Right lobe of liver (tissue), 6 donors: ENCODE results near the gene ITPR3. TPM values are rescaled to one million over a fixed set of nuclear protein-coding genes. Genes with fewer than 3 reads are reported as not detected.
A peak's percentile ranks its signal among the peaks of the same experiment; 100 is the strongest.

Experiments
- ATAC-seq, 4 donors: fragments of 200-7000 bp; cut with Tn5 transposase; one replicate each; pipeline ENCODE4 v1.9.1; 2020; ENCODE audit warnings: mild to moderate bottlenecking in 4 of 4, moderate library complexity in 4 of 4
- DNase-seq, 3 donors: peaks; one replicate each; pipeline ENCODE4 v3.0.0-alpha.2; 2020
- H3K27ac ChIP-seq, 3 donors: fragments of 200-600 bp; one replicate each; pipeline ENCODE4 v1.8.0; 2022
- H3K27me3 ChIP-seq, 2 donors: fragments of 200-600 bp; one replicate each; pipeline ENCODE4 v1.8.0; 2022
- H3K36me3 ChIP-seq, 4 donors: fragments of 200-600 bp; sonication (generic) in 1 of 4; one replicate each; pipeline versions ENCODE4 v1.5.1 to v1.8.0; 2017 to 2022; ENCODE audit warnings: control low read depth in 1 of 4
- H3K4me1 ChIP-seq, 4 donors: fragments of 200-600 bp; sonication (generic) in 1 of 4; one replicate each; pipeline versions ENCODE4 v1.5.1 to v1.8.0; 2017 to 2022; ENCODE audit warnings: control low read depth in 1 of 4
- H3K4me3 ChIP-seq, 3 donors: fragments of 200-600 bp; one replicate each; pipeline ENCODE4 v1.8.0; 2022
- H3K9me3 ChIP-seq, 4 donors: fragments of 200-600 bp; sonication (generic) in 1 of 4; one replicate each; pipeline versions ENCODE4 v1.5.1 to v1.8.0; 2017 to 2022; ENCODE audit warnings: control low read depth in 1 of 4
- CTCF ChIP-seq, 4 donors: fragments of 200-600 bp in 3 of 4; fragments of 450-650 bp in 1 of 4; IDR thresholded peaks; one replicate each; pipeline versions ENCODE4 v1.5.1 to v1.8.0; 2016 to 2022; ENCODE audit warnings: antibody characterized with exemption in 4 of 4, mild to moderate bottlenecking in 2 of 4
- POLR2A ChIP-seq: fragments of 450-650 bp; IDR thresholded peaks from one replicate; pipeline ENCODE4 v1.6.1; 2017; ENCODE audit warnings: antibody characterized with exemption, mild to moderate bottlenecking
- WGBS: methylation state at CpG from one replicate; pipeline ENCODE4 v1.1.6; 2018; ENCODE audit warnings: low coverage, low lambda C conversion rate; ENCODE audit not compliant: insufficient coverage; ENCODE audit errors: missing lambda C conversion rate; 5-methylcytosine and 5-hydroxymethylcytosine counted together
- intact Hi-C, 2 donors: fragments of 100-400 bp; cut with DNase I; formaldehyde crosslinking; loops; one replicate each; pipeline versions ENCODE4 v1.11.2 to v1.14.1; 2022
- total RNA-seq, 6 experiments: library from RNA; depleted of rRNA in 2 of 6; stranded (reverse); fragments of >200 nt in 2 of 6; fragmentation: NEBNext Ultra II Directional in 3 of 6; extraction: Animal tissue kit (Norgen Biotek cat#: 25700) in 3 of 6; gene quantifications; one replicate each; pipeline versions ENCODE4 v1.1.0 to v1.2.4, GENCODE V29; 2016 to 2023
- donor health status: DM: no; HTN: yes; CAD: no.
- donor health status: DM: no; HTN: no; CAD: no.
- donor health status: DM: no; HTN: no; CAD: no.
- donor health status: DM: no; HTN: yes; CAD: no.
- donor health status: DM: no; HTN: yes; CAD: no.

The ITPR3 gene
- total RNA-seq, 6 experiments from 2014 or later, result 0.79 to 3.5 (median 1.6) TPM

GRCh38 chr6:33699131-33699530 is 78.0 kb downstream of the ITPR3 start:
- no peaks in the 10 kb centered on the region for H3K27me3 ChIP-seq
- ATAC-seq (peak in 2 of 4 donors; percentile 25 to 26), DNase-seq (no peak)
- TF ChIP-seq CTCF (IDR thresholded peaks at IDR 0.05) (no peak), POLR2A (no peak)
- H3K4me1 ChIP-seq, result peaks cover 0 to 2% (median 0%) of the 10 kb centered on the region in 4 donors
- H3K4me3 ChIP-seq, result no peak overlapping the region
- WGBS, result 67% methylated on average over 8 of the region's 8 CpGs
- no peak overlapping the region for H3K27ac ChIP-seq
- no peaks in the 10 kb centered on the region for H3K9me3 ChIP-seq
- peaks cover 0 to 6% (median 3%) of the 10 kb centered on the region in 4 donors for H3K36me3 ChIP-seq
- intact Hi-C loops, result no loop called here

- no peak for ATAC-seq
These were observed 78.6 kb downstream of the ITPR3 start for GRCh38 chr6:33699739-33700138.

GRCh38 chr6:33700391-33701050 is 79.4 kb downstream of the ITPR3 start:
- H3K36me3 ChIP-seq, result peaks cover 0 to 6% (median 3%) of the 10 kb centered on the region in 4 donors
- DNase-seq, result no peak
- ATAC-seq, result peak; percentile 24 to 56 (median 38)
- no peak overlapping the region for H3K27ac ChIP-seq
- no peak for TF ChIP-seq POLR2A
- peak; percentile 21 to 49 (median 36) for TF ChIP-seq CTCF (IDR thresholded peaks at IDR 0.05)
- no peaks in the 10 kb centered on the region for H3K9me3 ChIP-seq
- H3K4me3 ChIP-seq, result no peak overlapping the region
- intact Hi-C loops, result no loop called here
- H3K4me1 ChIP-seq, result peaks cover 0 to 2% (median 0%) of the 10 kb centered on the region in 4 donors
- H3K27me3 ChIP-seq, result no peaks in the 10 kb centered on the region
- WGBS, result 66% methylated on average over 6 of the region's 10 CpGs

More at GRCh38 chr6:33699739-33700138, 78.6 kb downstream of the ITPR3 start:
- no peaks in the 10 kb centered on the region for H3K27me3 ChIP-seq
- intact Hi-C loops, result no loop called here
- H3K4me1 ChIP-seq, result peaks cover 0 to 2% (median 0%) of the 10 kb centered on the region in 4 donors
- H3K4me3 ChIP-seq, result no peak overlapping the region
- H3K9me3 ChIP-seq, result no peaks in the 10 kb centered on the region
- DNase-seq, result no peak
- peaks cover 0 to 6% (median 3%) of the 10 kb centered on the region in 4 donors for H3K36me3 ChIP-seq
- TF ChIP-seq CTCF (IDR thresholded peaks at IDR 0.05), result no peak
- no peak for TF ChIP-seq POLR2A
- H3K27ac ChIP-seq, result no peak overlapping the region
- 60% methylated on average over 5 of the region's 5 CpGs for WGBS

- peak; percentile 34 to 50 (median 38) for TF ChIP-seq CTCF (IDR thresholded peaks at IDR 0.05)
- no peak for TF ChIP-seq POLR2A
- Histone ChIP-seq H3K27me3 (no peaks in the 10 kb centered on the region), H3K36me3 (peaks cover 0 to 6% (median under 1%) of the 10 kb centered on the region in 4 donors), H3K4me1 (no peaks in the 10 kb centered on the region), H3K27ac (no peak overlapping the region), H3K4me3 (no peak overlapping the region), H3K9me3 (no peaks in the 10 kb centered on the region)
- DNase-seq, result no peak
- ATAC-seq, result peak in 3 of 4 donors; percentile 61 to 83 (median 79)
- intact Hi-C loops, result no loop called here
- WGBS, result 100% methylated on average over 1 of the region's 1 CpG
These were observed 81.3 kb downstream of the ITPR3 start for GRCh38 chr6:33702345-33702977.
